ENCODE measurements around the gene PLEKHA3.

DNA sequence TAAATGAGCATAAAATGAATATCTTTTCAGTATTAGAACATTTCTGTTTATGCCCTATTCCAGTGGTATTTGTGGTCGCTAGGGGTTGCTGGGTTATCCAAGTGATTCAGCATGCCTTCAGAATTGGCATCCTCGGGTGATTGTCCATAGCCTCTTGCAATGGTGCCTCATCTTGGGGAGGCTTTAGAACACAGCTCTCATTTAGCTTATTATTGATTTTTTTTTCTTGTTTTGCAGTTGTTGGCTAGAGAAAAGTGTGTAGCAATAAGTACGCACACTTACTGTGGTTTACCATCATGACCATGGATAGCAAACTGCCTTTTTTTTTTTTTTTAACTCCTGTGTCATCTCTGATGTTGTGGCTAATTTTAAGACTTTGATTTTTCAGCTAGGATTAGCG is 33.6 kb downstream of the PLEKHA3 start:
- TF ChIP-seq, protein P1, sequence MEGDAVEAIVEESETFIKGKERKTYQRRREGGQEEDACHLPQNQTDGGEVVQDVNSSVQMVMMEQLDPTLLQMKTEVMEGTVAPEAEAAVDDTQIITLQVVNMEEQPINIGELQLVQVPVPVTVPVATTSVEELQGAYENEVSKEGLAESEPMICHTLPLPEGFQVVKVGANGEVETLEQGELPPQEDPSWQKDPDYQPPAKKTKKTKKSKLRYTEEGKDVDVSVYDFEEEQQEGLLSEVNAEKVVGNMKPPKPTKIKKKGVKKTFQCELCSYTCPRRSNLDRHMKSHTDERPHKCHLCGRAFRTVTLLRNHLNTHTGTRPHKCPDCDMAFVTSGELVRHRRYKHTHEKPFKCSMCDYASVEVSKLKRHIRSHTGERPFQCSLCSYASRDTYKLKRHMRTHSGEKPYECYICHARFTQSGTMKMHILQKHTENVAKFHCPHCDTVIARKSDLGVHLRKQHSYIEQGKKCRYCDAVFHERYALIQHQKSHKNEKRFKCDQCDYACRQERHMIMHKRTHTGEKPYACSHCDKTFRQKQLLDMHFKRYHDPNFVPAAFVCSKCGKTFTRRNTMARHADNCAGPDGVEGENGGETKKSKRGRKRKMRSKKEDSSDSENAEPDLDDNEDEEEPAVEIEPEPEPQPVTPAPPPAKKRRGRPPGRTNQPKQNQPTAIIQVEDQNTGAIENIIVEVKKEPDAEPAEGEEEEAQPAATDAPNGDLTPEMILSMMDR (IDR thresholded peaks at IDR 0.05), result no peak
- TF ChIP-seq POLR2A (IDR thresholded peaks at IDR 0.05), result no peak
